Jurkat, Clone E6-1 (cell line): ENCODE results near the gene ARHGEF16.

ENCODE experiments used
- DNase-seq: peaks from one replicate; pipeline ENCODE4 v3.0.0-alpha.2; 2011; ENCODE audit warnings: low read depth, low spot score
- H3K4me3 ChIP-seq: 2 replicates; pipeline ENCODE4 v1.5.1; 2011; ENCODE audit warnings: mild to moderate bottlenecking, low read length, control low read depth, moderate library complexity

ARHGEF16 gene

DNA sequence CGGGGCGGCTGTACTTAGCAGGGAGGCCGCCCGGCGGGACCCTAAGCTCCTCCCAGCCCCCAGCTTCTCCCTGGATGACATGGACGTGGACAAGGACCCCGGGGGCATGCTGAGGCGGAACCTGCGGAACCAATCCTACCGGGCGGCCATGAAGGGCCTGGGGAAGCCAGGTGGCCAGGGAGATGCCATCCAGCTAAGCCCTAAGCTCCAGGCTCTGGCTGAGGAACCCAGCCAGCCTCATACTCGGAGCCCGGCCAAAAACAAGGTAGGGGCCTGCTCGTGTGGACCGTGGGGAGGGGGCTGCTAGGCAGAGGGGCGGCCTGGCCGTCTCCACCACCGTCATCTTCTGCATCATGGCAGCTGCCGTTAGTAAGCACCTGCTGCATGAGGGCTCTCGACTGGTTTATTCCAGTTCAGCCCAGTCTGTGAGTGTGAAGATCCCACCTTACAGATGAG lies 9.0 kb downstream of the ARHGEF16 start:
- no peak for DNase-seq
- H3K4me3 ChIP-seq, result no peak overlapping the region

DNA sequence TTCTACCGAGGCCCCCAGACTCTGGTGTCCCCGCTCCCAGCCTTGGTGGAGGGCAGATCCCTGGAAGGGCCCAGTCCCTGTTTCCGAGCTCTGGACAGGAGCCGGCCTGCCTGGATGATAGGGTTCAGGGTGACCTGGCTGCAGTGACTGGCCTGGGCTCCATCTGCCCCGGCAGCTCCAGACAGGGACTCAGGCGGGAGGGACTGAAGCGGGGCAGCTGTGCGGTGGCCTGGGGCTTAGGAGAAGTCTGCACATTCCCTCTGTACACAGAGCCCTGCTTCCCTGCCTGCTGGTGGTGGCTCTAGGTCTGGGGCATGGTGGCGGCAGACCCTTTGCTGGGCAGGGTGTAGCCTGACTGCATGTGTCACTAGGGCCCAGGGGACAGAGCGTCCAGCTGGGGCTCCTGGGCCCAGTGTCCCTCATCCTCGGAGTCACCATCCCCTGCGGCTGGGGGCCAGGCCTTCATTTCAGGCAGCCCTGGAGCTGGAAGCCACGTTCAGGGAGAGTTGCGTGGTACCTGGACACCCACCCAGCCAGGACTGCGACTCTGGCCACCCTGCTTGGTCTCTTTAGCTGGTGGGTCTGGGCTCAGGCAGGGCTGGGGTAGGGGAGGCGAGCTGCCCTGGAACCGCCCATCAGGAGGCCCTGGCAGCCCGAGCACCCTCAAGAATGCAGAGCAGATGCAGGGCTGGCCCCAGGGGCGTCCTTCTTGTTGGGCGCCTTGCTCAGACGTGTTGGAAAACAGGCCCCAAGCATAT lies 9.6 kb downstream of the ARHGEF16 start:
- H3K4me3 ChIP-seq, result no peak overlapping the region
- no peak for DNase-seq

DNA sequence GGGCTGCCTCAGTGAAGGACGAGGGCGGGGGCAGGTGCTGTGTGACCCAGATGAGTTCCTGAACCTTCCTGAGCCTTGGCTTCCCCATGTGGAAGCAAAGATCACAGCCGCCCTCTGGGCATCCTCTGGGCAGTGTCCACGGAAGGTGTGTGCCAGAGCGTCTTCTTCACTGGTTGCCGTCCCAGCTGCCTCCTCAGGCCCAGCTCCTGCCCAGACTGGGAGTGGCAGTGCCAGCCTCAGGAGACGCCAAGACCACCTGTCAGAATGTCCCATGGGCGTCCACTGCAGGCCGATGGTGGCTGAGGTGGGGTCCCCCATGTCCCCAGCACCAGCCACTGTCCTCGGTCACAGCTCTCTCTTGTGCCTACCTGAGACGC lies 10.2 kb downstream of the ARHGEF16 start:
- H3K4me3 ChIP-seq, result no peak overlapping the region
- DNase-seq, result no peak

DNA sequence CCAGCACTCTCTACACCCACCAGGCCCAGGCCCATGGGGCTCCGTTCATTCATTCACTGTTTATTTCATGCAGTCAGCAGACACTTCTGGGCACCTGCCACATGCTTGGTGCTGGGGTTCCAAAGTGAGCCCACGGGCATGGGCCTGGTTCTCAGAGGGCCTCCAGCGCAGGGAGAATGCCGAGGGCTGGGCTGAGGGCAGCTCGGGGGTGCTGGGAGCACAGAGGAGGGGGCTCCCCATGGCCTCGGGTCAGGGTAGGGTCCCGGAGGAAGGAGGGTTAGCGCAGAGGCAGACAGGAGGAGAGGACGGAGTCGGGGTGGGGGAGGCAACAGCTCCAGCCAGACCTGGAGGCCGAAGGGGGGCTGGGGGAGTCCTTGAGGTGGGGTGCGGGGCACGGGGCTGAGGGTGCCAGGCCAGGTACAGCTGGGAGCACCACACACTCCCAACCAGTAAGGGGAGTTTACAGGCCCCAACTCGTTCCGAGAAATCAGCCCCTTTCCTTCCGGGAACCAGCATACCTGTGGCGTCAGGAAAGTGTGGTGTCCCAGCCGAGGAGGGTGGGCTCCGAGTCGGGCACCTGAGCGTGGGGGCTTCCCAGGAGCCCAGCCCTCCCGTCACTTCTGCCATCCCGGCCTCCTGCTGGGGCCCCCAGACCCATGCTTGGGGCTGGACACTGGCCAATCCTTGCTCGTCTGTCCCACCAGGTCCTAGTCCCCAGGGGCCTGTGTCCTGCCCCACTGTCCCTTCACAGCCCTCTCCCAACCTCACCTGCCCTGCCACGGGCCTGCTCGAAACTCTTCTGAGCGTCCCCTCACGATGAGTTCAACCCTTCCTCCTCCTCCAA lies 10.8 kb downstream of the ARHGEF16 start:
- DNase-seq, result no peak
- H3K4me3 ChIP-seq, result no peak overlapping the region

- DNase-seq, result no peak
- no peak overlapping the region for H3K4me3 ChIP-seq
These were observed 11.5 kb downstream of the ARHGEF16 start for GRCh38 chr1:3465935-3466321.

DNA sequence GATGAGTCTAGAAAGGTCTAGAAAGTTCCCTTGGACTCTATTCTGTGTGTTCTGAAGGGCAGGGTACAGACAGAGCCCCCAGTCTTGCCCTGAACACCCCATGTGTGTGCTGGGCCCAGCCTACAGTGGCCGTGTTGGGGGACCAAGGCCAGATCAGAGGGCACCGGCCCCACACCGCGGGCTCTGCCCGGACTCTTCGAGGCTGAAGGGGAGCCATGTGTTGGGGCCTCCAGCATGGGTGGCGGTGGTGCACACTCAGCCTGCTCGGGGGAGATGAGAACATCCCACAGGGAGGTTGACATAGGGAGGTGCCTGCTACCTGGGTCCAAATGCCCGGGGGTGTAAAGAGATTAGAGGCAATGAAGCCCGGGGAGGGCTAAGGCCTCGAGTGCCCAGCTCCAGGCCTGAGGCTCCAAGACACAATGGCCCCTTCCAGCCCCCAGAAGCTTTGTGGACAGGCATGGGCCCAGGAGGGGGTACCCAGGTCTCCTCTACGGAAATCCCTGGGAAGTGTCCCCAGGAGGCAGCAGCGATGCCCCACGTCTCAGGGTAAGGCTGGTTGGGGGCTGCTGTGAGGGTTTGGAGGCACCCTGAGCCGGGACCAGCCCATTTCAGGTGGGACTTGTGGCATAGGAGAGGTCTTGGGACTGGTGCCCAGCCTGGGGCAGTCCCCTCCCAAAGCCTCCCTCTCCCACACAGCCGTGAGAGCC lies 12.1 kb downstream of the ARHGEF16 start:
- H3K4me3 ChIP-seq, result no peak overlapping the region
- no peak for DNase-seq

DNA sequence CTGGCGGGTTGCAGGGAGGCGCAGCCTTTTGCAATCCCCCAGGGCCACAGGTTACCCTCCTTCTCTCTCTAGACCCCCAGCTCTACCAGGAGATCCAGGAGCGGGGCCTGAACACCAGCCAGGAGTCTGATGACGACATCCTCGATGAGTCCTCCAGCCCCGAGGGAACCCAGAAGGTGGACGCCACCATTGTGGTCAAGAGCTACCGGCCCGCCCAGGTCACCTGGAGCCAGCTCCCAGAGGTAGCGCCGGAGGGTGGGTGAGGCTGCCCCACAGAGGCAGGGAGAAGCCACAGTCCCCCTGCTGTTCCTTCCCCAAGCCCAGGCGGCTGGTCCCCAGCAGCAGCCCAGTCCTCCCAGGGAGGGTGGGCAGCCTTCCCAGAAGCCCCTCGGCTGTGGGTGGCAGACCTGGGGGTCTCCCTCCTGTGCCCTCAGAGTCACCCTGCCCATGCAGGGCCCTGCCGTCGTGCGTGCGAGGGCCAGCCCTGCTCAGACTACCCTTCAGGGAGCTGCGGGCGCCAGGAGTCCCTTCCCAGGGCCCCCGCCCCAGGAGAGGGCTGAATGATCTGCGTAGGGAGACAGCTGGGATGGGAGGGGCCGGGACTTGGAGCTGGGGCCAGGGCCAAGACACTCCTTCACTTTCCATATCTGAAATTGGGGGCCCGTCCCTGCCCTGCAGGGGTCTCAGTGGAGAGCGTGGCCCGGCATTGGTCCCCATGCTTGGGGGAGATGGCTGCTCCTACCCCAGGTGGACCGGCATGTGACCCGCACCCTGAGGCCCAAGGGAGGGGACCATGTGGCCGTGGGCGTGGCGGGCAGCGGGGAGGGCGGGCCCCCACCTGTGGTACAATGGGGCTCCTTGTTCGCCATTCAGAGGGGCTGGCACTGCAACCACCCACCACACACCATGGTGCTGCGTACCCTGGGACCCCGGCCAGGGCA lies 12.9 kb downstream of the ARHGEF16 start:
- no peak overlapping the region for H3K4me3 ChIP-seq
- no peak for DNase-seq

- no peak for DNase-seq
These were observed 14.0 kb downstream of the ARHGEF16 start for GRCh38 chr1:3468236-3469103.

GRCh38 chr1:3469104-3469848 lies 14.8 kb downstream of the ARHGEF16 start:
- no peak overlapping the region for H3K4me3 ChIP-seq
- DNase-seq, result no peak

More at GRCh38 chr1:3468236-3469103, 14.0 kb downstream of the ARHGEF16 start:
- H3K4me3 ChIP-seq, result no peak overlapping the region

DNA sequence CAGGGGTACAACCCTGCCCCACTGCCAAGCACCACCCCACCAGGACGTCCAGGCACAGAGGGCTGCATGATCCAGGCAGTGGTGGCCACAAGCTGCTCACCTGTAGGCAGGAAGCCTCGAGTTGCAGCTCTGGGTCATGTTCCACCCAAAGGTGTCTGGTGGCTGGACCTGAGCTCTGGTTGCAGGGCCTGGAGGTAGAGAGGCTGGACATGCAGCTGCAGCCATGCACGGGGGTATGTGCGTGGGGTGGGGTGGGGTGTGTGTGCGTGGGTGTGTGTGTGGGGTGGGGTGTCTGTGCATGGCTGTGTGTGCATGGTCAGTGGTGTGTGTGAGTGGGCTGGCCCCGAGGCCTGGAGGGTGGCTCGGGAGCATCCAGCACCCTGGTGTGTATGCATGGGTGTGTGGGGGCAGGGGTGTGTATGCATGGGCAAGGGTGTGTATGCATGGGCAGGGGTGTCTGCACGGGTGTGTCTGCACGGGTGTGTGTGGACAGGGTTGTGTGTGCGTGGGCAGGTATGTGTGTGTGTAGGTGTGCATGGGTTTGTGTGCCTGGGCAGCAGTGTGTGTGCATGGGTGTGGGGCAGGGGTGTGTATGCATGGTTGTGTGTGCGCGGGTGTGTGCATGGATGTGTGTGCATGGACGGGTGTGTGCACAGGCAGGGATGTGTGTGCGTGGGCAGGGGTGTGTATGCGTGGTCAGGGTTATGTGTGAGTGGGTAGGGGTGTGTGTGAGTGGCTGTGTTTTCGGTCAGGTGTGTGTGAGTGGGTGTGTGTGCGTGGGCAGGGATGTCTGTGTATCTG lies 15.6 kb downstream of the ARHGEF16 start:
- H3K4me3 ChIP-seq, result no peak overlapping the region
- DNase-seq, result no peak

DNA sequence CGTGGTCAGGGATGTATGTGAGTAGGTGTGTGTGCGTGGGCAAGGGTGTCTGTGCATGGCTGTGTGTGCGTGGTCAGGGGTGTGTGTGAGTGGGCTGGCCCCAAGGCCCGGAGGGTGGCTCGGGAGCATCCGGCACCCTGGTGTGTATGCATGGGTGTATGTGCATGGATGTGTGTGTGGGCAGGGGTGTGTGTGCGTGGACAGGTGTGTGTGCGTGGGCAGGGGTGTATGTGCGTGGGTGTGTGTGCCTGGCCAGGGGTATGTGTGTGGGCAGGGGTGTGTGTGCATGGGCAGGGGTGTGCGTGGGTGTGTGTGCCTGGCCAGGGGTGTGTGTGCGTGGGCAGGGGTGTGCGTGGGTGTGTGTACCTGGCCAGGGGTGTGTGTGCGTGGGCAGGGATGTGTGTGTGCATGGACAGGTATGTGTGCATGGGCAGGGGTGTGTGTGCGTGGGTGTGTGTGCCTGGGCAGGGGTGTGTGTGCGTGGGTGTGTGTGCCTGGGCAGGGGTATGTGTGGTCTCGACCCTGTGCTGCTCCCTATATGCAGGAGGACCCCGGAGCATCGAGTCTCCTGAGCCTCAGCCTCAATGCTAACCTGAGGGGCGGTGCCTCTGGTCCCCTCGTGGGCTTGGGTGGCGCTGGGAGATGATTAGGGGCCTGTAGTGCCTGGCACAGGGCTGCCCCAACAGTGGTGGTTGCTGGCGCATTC lies 16.3 kb downstream of the ARHGEF16 start:
- H3K4me3 ChIP-seq, result no peak overlapping the region
- no peak for DNase-seq

- DNase-seq, result no peak
- no peak overlapping the region for H3K4me3 ChIP-seq
These were observed 17.1 kb downstream of the ARHGEF16 start for GRCh38 chr1:3471356-3472087.

- H3K4me3 ChIP-seq, result no peak overlapping the region
- no peak for DNase-seq
These were observed 17.8 kb downstream of the ARHGEF16 start for GRCh38 chr1:3472088-3472850.

DNA sequence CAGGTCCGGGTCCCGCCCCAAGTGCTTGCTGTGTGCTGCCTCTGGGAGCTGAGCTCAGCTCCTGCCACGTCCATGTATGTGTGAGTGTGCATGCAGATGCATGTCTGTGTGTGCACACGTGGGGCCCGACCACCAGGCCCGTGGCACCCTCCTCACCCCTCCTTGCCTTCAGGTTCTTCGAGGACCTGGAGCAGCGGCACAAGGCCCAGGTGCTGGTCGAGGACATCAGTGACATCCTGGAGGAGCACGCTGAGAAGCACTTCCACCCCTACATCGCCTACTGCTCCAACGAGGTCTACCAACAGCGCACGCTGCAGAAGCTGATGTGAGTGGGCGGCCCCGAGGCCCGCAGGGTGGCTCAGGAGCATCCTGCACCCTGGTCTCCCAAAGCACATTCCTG lies 18.4 kb downstream of the ARHGEF16 start:
- no peak for DNase-seq
- H3K4me3 ChIP-seq, result no peak overlapping the region
